Skin of body (tissue), 2 donors: ENCODE data around the gene FCER1G. TPM values are rescaled to one million over a fixed set of nuclear protein-coding genes. Genes with fewer than 3 reads are reported as not detected.
"Not testable (repeated sequence)": the region's sequence is repeated elsewhere in the genome, so short reads cannot be mapped to it uniquely, and the experiment has no call there.

Experiments used
- DNase-seq: peaks from one replicate; lab custom pipeline; 2025; lab: John Stamatoyannopoulos, UW
- total RNA-seq: library from RNA; depleted of rRNA; stranded (reverse); fragments of >200 nt; gene quantifications from one replicate; pipeline ENCODE4 v1.2.3, GENCODE V29; 2014

FCER1G gene
- total RNA-seq, 1 donor from 2014 or later = 12.4 TPM

DNA sequence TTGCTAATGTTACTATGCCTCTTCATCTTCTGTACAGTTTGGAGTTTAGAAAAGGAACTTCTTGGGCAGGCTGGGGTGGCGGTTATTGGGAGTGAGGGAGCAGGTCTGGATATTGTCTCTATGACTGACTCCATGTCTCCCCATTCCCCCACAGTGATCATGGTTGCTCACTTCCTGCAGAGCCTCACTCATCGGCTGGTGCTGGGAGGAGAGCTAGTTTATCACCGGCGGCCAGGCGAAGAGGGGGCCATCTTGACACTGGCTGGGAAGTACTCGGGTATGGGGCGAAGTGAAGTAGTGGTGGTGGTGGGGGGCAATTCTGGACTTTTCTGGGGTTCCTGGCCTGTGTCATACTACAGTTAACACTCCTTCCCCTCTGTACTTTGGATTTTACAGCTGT, 12.9 kb downstream of the FCER1G start:
- no peak for DNase-seq

DNA sequence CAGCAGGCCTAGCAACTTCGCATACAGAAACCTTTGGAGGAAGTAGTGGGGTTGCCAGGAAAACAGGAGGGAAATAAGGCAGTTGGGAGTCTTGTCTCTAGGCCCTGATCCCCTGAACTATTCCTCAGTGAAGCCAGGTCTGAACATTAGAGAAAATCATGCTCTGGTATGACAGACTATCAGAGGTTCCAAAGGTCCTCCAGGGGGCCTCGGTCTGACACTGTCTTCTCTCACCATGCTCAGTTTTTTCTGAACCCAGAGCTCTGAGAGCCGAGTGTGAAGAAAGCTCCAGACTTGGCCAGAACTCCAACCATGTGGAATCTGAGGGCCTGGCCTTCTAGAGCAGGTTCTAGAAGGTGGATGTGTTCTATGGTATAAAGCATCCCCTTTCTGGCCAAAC, 14.8 kb downstream of the FCER1G start:
- no peak for DNase-seq

DNA sequence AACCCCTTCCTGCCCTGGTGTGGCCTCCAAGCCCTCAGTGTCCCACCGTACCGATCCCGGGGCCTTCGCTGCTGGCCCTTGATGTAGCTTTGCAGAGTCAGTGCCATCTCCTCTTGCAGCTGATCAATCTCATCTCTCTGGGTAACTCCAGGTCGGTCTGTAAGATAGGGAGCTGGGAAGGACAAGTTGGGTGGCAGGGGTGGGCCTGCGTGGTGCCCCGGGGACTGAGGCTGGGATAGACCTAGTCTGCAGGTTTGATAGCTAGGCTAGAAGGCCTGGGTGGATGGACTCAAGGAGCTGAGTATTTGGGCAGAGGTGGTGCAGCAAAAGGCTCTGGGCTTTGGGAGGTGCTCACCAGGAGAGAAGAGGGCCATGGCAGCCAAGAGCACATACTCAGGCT, 15.7 kb downstream of the FCER1G start:
- DNase-seq = no peak

DNA sequence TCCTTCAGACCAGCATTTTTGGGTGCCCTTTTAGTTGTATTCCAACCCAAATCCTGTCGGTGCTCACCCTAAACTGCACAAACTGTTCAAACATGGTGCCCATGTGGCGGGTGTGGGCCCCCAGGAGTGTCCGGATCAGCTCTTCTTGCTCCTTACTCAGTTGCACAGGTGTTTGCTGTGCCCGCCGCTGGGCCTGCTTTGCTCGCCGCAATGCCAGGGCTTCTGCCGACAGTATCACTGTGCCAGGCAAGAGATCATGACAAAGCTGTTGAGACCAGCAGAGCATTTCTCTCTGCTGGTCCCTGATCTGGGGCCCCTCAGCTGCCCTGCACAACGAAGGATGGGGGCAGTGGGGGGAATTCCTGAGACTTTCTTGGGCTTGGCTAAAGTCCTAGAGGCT, 18.0 kb downstream of the FCER1G start:
- no peak for DNase-seq

DNA sequence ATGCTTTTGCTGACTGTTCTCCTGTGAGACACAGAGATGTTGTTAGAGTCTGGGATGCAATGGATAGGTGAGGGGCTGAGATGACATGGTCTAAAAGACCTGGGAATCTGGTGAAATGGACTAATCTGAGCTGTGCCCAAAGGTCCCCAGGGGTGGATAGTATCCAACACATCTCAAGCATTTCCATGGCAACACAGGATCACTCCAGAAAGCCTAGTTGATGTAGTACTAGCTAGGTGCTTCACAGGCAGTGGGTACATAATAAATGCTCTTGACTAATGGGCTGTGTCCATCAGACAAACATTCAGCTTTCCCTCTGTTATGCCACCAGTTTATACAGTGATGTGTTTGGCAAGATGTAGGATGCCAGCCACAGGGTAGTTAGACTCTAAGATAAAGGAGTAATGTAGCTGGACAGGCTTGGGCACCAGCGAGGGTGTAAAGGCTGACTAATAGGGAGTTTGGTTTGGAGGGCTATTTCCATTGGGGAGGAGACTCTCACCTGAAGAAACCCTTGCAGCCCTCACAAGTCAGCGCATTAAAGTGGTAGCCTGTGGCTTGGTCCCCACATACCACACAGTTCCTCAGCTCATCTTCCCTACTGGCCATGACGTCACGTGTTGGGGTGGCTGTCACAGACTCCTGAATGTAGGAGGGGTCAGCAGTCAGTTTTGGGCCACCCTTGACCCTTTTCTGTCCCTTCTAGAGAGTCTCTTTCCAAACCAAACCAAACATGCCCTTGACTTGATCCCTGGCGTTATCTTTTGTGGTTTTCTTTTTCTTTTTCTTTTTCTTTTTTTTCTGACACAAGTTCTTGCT, 21.1 kb downstream of the FCER1G start:
- no peak for DNase-seq

- DNase-seq = no peak
Observed at GRCh38 chr1:161238039-161238473, 23.0 kb downstream of the FCER1G start, which contains the start of gene NR1I3. Gene NR1I3 (minus strand): TSS chr1:161238203. CDS start chr1:161236565, 1,638 bp downstream.

DNA sequence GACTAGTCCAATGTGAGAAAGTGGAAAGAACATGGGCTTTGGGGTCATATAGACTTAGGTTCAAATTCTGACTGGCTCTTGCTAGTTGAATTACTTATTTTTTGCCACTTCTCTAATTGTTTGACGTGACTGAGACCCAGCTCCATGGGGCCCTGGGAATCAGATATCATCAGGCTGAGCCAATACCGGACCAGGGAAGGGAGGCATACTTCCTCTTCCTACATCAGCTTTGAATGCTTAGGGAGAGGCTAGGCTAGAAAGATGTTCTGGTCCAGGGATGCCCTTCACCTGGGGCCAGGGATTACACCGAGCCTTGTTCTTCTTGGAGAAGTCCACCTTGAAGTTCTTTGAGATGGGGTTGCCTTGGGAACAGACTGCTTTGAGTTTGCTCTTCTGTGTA, 26.6 kb downstream of the FCER1G start:
- no peak for DNase-seq

DNA sequence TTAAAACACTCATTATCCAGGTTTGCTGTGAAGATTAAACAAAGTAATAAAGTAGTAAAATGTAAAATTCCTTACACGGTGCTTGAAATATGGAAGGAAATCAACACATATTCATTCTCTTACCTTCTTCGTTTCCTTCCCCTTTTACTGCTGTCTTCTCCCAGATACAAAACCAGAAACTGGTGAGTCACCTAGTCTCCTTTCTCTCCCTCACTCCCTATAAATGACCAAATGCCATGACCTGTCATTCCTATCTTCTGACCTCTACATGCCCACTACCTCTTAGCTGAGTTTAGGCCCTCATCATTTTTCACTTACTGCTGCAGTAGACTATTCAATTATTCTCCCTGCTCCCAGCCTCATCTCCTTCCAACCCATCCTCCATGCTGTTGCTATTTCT, 27.2 kb downstream of the FCER1G start:
- no peak for DNase-seq

DNA sequence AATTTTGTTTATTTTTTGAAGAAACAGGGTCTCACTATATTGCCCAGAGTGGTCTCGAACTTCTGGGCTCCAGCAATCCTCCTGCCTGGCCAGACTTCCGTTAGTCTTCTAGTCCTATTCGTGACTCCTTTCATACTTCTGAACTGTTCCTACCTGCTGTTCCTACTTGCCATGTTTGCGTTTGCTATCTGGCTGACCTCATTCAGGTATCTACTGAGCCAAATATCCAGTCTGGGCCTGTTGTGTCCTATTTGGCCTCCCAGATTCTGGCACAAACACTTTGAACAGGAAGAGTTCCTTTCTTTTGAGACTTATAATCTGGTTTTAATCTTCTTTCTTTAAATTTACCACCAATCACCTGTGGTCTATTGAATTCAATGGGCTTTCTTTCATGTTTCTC, 29.8 kb downstream of the FCER1G start:
- no peak for DNase-seq

DNA sequence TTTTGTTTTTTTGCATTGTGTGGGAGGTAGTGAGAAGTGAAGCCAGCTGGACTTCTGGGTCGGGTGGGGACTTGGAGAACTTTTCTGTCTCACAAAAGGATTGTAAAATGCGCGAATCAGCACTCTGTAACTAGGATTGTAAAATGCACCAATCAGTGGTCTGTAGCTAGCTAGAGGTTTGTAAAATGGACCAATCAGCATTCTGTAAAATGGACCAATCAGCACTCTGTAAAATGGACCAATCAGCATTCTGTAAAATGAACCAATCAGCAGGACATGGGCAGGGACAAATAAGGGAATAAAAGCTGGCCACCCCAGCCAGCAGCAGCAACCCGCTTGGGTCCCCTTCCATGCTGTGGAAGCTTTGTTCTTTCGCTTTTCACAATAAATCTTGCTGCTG, 35.0 kb downstream of the FCER1G start:
- not testable (repeated sequence) for DNase-seq

- no peak for DNase-seq
Observed at GRCh38 chr1:161250829-161251228, 35.7 kb downstream of the FCER1G start.

DNA sequence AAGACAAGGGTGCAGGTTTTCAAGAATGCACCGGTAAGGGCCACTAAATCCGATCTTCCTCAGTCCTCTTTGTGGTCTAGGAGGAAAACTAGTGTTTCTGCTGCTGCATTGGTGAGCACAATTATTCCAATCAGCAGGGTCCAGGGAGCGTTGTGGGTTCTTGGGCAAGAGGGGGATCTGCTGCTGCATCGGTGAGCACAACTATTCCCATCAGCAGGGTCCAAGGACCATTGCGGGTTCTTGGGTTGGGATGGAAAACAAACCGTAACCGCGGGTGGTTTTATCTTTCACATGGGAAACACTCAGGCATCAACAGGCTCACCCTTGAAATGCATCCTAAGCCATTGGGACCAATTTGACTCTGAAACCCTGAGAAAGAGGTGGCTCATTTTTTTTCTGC, 36.5 kb downstream of the FCER1G start:
- no peak for DNase-seq

DNA sequence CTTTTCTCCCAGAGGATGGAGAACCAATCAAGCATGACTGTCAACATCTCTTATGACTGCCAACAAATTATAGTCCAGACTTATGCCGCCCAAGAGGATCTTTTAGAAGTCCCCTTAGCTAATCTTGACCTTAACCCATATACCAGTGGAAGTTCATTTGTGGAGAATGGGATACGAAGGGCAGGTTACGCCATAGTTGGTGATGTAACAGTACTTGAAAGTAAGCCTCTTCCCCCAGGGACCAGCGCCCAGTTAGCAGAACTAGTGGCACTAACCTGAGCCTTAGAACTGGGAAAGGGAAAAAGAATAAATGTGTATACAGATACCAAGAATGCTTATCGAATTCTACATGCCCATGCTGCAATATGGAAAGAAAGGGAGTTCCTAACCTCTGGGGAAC, 40.2 kb downstream of the FCER1G start:
- not testable (repeated sequence) for DNase-seq

- not testable (repeated sequence) for DNase-seq
Observed at GRCh38 chr1:161255955-161256520, 40.9 kb downstream of the FCER1G start.

- DNase-seq = not testable (repeated sequence)
Observed at GRCh38 chr1:161257109-161257508, 42.0 kb downstream of the FCER1G start.

DNA sequence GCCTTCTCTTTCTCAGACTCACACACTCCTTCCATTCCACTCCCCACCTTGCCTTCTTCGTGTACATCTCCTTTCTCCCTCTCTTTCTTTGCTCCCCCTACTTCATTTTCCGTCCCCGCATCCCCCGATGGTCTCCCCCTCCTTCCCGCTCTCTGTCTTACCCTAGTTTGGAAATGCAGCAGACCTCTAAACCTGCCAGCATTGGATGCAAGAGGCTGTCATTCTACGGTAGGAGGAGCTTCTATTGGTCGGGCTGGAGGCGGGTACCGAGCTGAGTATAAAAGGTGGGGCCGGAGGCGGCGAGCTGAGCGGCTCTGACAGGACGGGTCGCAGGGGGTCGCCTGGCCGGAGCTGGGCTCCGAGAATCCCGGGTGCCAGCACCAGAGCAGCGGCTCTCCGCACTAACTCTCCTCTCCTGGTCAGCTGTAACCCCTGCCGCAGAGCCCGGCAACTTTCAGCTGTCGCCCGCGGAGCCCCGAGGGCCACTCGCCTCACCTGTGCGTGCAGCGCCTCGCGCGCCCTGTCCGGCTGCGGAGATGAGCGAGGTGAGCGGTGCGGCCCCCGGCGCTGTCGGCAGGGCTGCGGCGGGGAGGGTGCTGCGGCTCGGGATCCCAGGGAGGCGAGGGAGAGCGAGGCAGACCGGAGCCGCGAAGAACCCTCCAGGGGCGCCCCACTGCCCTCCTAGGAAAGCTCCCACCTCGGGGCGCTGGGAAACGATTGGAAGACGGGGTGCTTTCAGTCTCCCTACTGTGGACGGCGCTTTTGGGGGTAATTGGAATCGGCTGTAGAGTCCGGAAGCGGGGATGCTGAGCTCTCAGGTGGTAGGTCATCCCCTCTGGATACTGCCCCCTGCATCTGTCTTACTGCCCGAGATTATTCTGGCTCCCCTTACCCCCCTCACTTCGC, 43.6 kb downstream of the FCER1G start, which contains the start of gene PCP4L1:
Gene PCP4L1, plus strand, starts transcription at position 307 of the 906 bp plus-strand sequence. Its CDS starts 230 bp downstream, at position 537.
- DNase-seq = peak; percentile 22

- no peak for DNase-seq
Observed at GRCh38 chr1:161259345-161259702, 44.2 kb downstream of the FCER1G start.

DNA sequence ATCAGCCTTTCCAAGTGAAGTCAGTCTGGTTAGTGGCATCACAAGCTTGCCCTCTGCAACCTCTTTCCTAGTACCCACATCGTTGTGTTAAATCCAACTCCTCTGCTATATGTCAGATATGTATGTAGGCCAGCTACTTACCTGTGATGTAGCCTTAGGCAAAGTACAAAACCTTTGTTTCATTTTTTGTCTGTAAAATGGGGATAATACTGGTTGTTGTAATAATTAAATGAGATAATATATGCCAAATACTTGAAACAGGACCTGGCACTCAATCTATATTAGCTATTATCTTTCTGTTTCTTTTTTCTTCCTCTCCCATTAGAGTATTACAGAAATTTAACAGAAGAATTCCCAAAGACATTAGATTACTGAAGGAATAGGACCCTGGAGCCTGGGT, 44.7 kb downstream of the FCER1G start:
- DNase-seq = no peak

DNA sequence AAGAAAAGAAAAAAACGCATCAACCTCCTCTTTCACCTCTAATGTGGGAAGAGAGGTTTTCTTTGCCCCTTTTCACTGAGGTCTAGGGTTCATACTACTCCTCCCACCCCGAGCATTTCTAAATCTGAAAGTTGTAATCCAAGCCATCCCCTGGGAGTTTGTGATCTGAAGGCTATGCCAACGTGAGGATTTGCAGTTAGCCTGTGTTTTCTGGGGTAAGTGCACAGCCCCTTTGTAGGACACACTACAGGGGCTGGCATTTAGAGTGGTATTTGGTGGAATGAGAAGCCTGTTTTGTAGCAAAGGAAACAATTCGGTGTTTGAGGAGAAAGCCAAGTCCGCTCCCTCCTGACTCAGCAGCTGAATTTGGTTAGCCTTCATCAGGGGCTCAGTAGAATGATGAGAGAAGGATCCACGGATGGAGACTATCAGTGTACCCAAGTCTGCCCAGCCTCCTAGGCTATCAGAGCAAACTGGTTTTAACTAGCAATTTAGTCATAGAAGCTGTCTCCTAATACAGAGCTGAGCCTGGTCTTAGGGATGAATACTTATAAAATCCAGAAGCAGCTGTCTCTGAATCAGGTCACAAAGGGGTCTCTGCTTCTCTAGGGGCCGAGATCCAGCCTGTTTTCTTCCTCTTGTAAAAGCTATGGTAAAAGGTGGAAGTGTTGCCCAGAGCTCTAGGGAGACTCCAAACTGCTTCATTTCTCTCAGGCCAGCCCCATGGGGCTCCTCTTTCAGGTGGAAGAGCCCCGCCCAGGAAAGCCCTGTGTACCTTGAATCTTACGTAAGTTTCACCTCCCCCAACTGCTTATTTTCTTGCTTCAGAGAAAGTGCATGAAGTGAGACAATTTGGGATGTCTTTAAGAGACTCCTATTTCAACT, 45.5 kb downstream of the FCER1G start:
- DNase-seq = no peak

- DNase-seq = no peak
Observed at GRCh38 chr1:161261261-161262235, 46.5 kb downstream of the FCER1G start.
